AG09319 (cell line): Measurements from ENCODE around the gene L1TD1.
"Not testable (repeated sequence)": the region's sequence is repeated elsewhere in the genome, so short reads cannot be mapped to it uniquely, and the experiment has no call there.

Source experiments
- DNase-seq: peaks from one replicate; pipeline ENCODE4 v3.0.0-alpha.2; 2010; ENCODE audit warnings: low read depth; ENCODE audit errors: extremely low read depth
- CTCF ChIP-seq: IDR thresholded peaks from 2 replicates; pipeline ENCODE4 v1.5.1; 2011; ENCODE audit warnings: low read depth, mild to moderate bottlenecking, inconsistent platforms, low read length, moderate library complexity

The L1TD1 gene

GRCh38 chr1:62194651-62195544, at the start of gene L1TD1:
TSS of gene L1TD1 (plus strand) at chr1:62194849. CDS start at chr1:62206629, 11,780 bp downstream.
- no peak for TF ChIP-seq CTCF
- DNase-seq, result no peak

DNA sequence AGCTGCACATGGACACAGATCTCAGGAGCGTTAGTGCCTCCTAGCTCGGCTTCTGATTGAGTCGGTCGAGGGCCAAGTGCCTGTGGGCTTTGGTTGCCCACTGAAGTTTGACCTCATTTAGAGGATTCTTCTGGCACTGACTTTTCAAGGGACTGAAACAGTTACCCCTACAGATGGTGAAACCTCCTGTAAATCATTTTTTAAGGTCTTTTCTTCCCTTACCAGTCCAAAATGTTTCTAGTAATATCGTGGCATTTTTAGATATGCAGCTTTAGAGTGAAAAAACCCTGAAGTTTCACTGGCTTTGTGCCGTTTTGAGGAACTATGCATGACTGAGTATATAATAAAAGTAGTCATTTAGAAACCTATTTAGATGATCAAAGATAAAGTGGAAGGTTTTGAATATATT, 34.7 kb upstream of the L1TD1 start:
- no peak for TF ChIP-seq CTCF
- DNase-seq, result no peak

DNA sequence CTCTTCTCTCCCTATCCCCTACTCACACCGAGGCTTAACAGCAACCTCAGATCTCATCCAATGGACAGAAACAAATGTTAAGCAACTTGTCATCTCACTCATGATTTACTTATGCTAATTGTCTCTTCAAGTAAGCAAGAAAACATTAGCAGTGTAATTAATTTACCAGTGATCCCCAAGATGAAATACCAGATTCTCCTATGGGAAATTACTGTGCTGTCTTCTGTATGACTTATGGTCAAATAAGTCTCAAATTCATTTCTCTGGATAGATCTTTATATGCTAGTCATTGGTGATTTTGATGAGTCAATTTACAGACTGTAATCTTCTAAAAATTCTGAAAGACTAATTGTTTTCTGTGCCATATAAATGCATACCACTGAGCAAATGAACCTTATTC, 32.9 kb upstream of the L1TD1 start:
- no peak for TF ChIP-seq CTCF
- no peak for DNase-seq

DNA sequence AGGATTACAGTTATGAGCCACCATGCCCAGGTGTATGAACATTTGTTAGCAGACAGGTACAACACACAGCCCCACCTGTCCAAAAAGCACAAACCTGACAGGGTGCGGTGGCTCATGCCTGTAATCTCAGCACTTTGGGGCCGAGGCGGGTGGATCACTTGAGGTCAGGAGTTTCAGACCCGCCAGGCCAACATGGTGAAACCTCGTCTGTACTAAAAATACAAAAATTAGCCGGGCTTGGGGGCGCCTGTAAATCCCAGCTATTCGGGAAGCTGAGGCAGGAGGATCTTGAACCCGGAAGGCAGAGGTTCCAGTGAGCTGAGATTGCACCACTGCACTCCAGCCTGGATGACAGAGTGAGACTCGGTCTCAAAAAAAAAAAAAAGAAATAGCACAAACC, 24.3 kb upstream of the L1TD1 start:
- not testable (repeated sequence) for DNase-seq

DNA sequence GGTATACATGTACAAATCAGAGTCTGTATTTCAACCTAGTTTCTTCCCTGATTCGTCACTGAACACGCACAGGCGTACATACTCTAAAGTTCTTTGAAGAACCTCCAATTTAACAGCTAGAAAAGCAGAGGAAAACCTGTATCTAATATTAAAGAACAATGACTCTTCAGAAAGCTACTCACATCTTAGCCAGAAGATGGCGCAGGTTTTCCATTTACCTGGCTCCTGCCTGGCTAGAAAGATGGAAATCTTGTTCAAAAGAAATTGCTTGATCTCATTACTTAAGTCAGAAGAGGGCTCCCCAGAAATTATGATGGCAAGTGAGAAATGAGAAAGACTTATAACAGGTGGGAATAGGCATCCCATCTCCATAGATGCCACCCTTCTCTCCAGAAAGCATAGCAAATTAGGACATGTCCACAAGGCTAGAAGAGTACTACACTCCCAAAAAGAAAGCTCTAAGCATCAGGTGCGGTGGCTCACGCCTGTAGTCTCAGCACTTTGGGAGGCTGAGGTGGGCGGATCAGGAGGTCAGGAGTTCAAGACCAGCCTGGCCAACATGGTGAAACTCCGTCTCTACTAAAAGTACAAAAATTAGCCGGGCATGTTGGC, 19.0 kb upstream of the L1TD1 start:
- DNase-seq, result peak; percentile 16
- TF ChIP-seq CTCF, result peak; percentile 75

DNA sequence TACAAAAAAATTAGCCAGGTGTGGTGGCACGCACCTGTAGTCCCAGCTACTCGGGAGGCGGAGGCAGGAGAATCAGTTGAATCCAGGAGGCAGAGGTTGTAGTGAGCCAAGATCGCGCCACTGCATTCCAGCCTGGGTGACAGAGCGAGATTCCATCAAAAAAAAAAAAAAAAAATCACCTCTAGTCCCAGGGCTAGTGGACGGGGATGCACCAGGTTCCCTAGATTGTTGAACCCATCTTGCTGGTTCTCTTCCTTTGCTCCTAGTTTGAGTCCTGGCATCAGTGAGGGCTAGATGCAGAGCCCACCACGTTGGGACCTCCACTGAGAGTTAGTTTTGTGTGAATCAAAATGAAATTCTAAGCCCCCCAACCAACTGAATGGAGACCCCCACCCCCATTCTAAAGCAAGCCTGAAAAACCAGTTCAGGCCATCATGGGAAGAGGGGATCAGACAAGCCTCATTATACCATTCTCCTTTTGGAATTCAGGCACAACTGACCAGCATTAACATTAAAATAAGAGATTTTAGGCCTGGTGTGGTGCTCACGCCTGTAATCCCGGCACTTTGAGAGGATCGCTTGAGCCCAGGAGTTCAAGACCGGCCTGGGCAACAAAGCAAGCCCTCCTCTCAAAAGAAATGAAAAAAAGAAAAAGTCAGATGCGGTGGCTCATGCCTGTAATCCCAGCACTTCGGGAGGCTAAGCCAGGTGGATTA, 17.9 kb upstream of the L1TD1 start:
- no peak for DNase-seq
- no peak for TF ChIP-seq CTCF

DNA sequence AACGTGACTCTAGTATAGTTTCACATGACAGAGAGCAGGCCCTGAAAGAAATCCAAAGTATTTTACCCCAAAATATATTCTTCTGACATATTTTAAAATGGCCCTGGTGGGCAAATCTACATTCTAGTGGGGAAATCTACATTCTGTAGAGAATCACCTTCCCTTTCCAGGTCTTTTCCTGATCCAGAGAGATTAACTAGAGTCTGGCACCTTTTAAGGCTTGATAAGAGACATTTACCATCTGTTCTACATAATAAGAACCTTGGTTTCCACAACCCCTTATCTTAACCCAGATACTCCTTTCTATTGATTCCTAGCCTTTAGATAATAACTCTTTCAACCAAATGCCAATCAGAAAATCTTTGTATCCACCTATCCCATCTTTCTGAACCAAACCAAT, 17.0 kb upstream of the L1TD1 start:
- TF ChIP-seq CTCF, result no peak
- no peak for DNase-seq
